GM21786 (cell line): Measurements from ENCODE around the gene UNC5C.

Experiments used
- ATAC-seq: cut with Tn5 transposase; IDR thresholded peaks from one replicate; pipeline ENCODE4 v1.9.1; 2021; ENCODE audit not compliant: unreplicated experiment

The UNC5C gene

GRCh38 chr4:95522682-95523530 is 25.9 kb downstream of the UNC5C start:
- ATAC-seq, result no peak

GRCh38 chr4:95517576-95518345 is 31.0 kb downstream of the UNC5C start:
- ATAC-seq, result no peak

GRCh38 chr4:95516528-95517017 is 32.2 kb downstream of the UNC5C start:
- no peak for ATAC-seq

- no peak for ATAC-seq
Measured at GRCh38 chr4:95515589-95515988, 33.2 kb downstream of the UNC5C start.

GRCh38 chr4:95513022-95513421 is 35.8 kb downstream of the UNC5C start:
- no peak for ATAC-seq

- no peak for ATAC-seq
Measured at GRCh38 chr4:95511477-95511876, 37.3 kb downstream of the UNC5C start.

- ATAC-seq, result no peak
Measured at GRCh38 chr4:95510877-95511276, 37.9 kb downstream of the UNC5C start.

GRCh38 chr4:95510145-95510544 is 38.6 kb downstream of the UNC5C start:
- ATAC-seq, result no peak

GRCh38 chr4:95508421-95508820 is 40.4 kb downstream of the UNC5C start:
- ATAC-seq, result no peak

GRCh38 chr4:95507561-95507960 is 41.2 kb downstream of the UNC5C start:
- ATAC-seq, result no peak

- ATAC-seq, result no peak
Measured at GRCh38 chr4:95507147-95507546, 41.6 kb downstream of the UNC5C start.

- no peak for ATAC-seq
Measured at GRCh38 chr4:95506264-95506663, 42.5 kb downstream of the UNC5C start.

GRCh38 chr4:95505799-95506198 is 43.0 kb downstream of the UNC5C start:
- no peak for ATAC-seq

- ATAC-seq, result no peak
Measured at GRCh38 chr4:95505151-95505550, 43.6 kb downstream of the UNC5C start.

GRCh38 chr4:95504501-95504900 is 44.3 kb downstream of the UNC5C start:
- ATAC-seq, result no peak

- no peak for ATAC-seq
Measured at GRCh38 chr4:95500361-95500760, 48.4 kb downstream of the UNC5C start.

- ATAC-seq, result no peak
Measured at GRCh38 chr4:95499291-95499696, 49.5 kb downstream of the UNC5C start.

GRCh38 chr4:95494186-95494585 is 54.6 kb downstream of the UNC5C start:
- ATAC-seq, result no peak

- ATAC-seq, result no peak
Measured at GRCh38 chr4:95478679-95479078, 70.1 kb downstream of the UNC5C start.

- ATAC-seq, result no peak
Measured at GRCh38 chr4:95476121-95476520, 72.7 kb downstream of the UNC5C start.

GRCh38 chr4:95472534-95472933 is 76.2 kb downstream of the UNC5C start:
- ATAC-seq, result no peak

- no peak for ATAC-seq
Measured at GRCh38 chr4:95470622-95471021, 78.2 kb downstream of the UNC5C start.
